SKM-1 treated with dmso at 0.1 percent for 144 hours (cell line): ENCODE data around the gene LAMB2.

Experiments
- DNase-seq: peaks from one replicate; lab custom pipeline; 2025; ENCODE audit not compliant: unreplicated experiment; lab: John Stamatoyannopoulos, UW

The LAMB2 gene

DNA sequence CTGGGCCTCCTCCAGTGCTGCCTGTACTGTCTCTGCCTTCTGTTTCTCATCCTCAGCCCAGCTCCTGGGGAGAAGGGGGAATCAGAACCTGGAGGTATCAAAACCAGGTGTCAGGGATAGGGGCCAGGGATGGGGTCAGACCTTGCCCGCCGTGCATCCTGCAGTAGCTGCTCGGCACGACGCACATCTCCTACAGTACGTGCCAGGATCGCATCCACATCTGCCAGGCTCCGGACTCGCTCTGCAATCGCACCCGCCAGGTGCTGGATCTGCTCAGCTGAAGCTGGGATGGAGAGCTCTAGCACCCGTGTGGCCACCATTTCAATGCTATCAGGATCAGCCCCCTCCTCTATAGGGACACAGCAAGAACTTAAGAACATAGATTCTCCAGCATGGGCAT, 10.8 kb downstream of the LAMB2 start:
- DNase-seq, result no peak

DNA sequence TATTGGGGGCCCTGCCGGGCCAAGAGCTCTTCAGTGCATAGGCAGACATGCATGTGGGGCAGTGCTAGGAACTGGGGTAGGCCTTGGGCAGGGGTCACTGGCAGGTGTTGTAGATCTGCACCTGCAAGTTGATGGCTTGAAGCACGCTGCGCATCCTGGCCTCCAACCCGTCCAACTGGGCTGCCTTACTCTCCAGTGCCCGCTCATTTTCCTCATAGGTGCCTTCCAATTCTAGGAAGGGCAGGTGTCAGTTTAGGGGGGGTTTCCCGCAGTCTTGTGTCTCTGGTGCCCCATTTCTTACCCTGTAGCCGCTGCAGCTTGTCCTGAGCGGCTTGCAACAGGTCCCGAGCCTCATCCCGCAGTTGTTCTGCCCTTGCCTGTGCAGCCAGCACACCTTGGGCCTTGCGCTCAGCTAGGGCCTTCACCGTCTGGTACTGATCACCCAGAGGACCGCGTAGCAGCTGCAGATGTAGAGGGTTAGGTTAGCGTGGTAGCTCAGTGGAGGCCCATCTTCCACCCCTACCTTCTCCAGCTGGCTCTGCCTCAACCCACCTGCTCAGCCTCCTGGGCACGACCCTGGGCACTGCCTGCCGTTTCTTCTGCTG, 11.6 kb downstream of the LAMB2 start:
- DNase-seq, result no peak

- peak; percentile 87 for DNase-seq
Measured at GRCh38 chr3:49120438-49121131, 12.3 kb downstream of the LAMB2 start, which contains the start of gene USP19. Gene USP19, minus strand, starts transcription at chr3:49120823. Its CDS starts 1,678 bp downstream, at chr3:49119145.

GRCh38 chr3:49120096-49120437, 12.8 kb downstream of the LAMB2 start:
- no peak for DNase-seq

DNA sequence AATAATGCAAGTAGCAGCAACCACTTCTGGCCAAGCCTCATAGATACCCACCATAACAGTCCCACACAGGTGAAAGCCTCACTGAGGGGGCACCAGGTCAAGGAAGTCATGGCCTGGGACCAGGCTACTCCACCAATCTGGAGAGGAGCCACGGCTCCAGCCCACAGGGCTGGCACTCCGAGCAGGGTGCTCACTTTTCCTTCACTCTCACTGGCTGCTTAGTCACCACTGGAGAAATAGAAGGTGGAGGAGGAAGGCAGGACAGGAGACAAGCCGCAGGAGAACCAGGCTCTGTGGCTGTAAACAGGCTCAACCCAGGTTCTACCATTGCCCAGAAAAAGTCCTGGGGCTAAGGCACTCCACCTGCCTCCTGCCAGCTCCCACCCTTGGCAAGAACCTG, 13.4 kb downstream of the LAMB2 start:
- DNase-seq, result no peak

- no peak for DNase-seq
Measured at GRCh38 chr3:49119036-49119435, 13.8 kb downstream of the LAMB2 start.

GRCh38 chr3:49112262-49112661, 20.6 kb downstream of the LAMB2 start:
- DNase-seq, result no peak

DNA sequence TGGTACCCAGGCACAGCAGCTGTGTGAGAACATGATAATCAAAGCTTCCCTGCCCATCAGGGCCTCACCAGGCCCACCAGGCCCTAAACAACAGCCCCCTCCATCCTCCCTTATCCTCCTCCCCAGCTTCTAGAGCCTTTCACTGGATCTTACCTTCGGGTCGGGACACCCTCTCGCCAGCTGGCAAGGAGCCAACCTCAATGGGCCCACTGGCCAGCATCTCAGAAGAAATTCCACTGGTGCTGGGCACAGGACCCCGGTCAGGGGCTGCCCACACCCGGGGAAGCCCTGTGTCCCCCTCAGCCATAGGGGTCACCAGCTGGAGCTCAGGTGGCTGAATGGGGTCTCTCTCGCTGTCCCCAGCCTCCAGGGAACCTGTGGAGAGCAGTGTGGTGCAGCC, 21.5 kb downstream of the LAMB2 start:
- DNase-seq, result no peak

GRCh38 chr3:49110780-49111179, 22.1 kb downstream of the LAMB2 start:
- no peak for DNase-seq

GRCh38 chr3:49108346-49108745, 24.5 kb downstream of the LAMB2 start:
- DNase-seq, result no peak

- DNase-seq, result peak; percentile 93
Measured at GRCh38 chr3:49104427-49105291, 28.2 kb downstream of the LAMB2 start, which contains the start of gene QARS1. Gene QARS1, minus strand, starts transcription at chr3:49104757. Its CDS starts 24 bp downstream, at chr3:49104733.

- DNase-seq, result no peak
Measured at GRCh38 chr3:49104052-49104426, 28.8 kb downstream of the LAMB2 start.

DNA sequence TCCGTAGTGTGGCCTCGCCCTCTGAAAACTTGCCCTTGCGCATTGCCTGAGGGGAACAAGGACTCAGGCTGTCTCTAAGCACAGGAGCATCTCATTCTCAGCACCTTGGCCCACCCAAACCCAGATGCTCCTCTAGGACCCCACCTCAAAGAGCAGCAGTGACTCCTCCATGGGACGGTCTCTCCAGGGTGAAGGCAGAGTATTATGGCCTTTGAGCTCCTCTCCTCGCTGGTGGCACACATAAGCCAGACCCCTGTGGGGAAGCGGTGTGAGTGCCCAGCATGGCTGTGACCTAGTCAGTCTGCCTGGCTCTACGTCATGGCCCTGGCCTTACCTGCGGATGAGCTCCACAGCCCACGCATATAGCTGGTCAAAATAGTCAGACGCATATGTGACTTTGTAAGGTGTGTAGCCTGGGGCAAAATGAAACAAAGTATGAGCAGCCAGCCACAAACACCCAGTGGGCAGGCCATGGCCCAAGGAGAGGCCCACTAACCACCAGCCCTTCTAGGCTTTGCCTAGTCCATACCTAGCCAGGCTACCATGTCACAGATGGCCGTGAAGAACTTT, 32.7 kb downstream of the LAMB2 start:
- DNase-seq, result no peak

DNA sequence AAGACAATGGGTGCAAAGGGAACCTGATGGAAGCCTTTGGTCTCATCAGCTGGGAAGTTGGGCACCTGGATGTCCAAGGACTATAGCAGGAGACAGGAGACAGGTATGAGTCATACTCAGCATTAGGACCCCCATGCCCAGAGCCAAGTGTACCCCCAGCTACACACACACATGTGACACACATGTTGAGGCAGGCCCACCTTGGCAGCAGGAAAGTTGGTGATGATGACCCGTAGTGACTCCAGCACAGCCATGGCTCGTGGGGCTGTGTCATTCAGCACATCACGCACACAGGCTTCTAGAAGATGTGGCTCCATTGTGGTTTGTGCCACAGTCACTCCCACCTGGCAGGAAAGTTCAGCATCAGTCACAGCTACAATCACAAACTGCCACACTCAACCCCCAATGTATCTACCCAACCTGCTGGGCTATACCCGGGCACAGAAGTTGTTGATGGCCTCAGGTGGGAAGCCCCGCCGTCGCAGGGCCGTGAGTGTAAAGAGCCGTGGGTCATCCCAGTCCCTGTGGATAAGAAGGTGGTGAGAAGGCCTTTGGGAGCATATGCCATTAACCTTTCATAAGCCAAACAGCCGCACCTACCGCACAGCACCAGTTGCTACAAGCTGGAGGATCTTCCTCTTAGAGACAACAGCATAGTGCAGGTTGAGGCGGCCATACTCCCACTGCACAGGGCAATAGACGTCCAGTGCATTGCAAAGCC, 33.8 kb downstream of the LAMB2 start:
- no peak for DNase-seq

- no peak for DNase-seq
Measured at GRCh38 chr3:49098429-49098828, 34.4 kb downstream of the LAMB2 start.

DNA sequence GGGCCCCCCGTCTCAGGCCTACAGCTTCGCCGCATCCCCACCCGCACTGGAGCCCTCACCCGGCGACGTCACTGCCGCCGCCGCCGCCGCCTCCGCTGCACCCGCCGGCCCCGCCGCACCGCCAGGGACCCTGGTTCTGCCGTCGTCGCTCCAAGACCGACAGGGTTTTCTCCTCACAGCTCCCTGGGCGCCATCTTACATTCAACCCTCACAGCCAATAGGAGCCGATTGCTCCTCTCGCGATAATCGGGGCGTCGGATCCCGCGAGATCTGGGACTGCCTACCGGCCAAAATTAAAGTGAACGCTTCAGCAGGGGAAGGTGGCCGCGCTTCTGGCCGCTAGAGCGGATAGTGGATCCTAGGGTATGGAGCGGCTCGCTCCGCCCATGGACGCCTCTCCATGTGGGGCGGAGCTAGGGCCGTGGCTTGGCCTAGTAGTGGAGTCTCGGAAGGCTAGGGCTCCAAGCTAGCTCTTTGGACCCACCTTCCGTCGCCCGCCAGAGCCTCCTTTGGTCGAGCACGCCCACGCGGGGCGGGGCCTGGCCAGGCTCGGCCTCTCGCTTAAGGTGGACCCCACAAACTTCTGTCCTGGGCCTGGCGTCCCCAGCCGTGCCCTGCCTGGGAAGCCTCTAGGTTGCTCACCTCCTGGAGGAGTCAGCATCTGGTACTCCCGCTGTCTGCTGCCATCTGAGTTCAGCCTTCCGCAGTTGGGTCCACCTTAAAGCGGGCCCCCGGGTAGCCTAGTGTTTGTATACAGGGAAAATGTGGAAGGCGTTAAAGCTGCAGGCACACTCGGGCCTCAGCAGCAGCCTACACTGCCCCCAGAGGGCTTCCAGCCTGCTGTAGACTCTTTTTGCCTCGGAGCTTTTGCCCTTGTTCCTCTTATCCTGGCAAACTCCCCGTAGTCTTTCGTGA, 38.7 kb downstream of the LAMB2 start, which contains the start of gene QRICH1:
TSS of gene QRICH1 (minus strand) at position 219 of the 915 bp plus-strand sequence. CDS start 17,054 bp downstream, outside the sequence.
- peak; percentile 98 for DNase-seq

DNA sequence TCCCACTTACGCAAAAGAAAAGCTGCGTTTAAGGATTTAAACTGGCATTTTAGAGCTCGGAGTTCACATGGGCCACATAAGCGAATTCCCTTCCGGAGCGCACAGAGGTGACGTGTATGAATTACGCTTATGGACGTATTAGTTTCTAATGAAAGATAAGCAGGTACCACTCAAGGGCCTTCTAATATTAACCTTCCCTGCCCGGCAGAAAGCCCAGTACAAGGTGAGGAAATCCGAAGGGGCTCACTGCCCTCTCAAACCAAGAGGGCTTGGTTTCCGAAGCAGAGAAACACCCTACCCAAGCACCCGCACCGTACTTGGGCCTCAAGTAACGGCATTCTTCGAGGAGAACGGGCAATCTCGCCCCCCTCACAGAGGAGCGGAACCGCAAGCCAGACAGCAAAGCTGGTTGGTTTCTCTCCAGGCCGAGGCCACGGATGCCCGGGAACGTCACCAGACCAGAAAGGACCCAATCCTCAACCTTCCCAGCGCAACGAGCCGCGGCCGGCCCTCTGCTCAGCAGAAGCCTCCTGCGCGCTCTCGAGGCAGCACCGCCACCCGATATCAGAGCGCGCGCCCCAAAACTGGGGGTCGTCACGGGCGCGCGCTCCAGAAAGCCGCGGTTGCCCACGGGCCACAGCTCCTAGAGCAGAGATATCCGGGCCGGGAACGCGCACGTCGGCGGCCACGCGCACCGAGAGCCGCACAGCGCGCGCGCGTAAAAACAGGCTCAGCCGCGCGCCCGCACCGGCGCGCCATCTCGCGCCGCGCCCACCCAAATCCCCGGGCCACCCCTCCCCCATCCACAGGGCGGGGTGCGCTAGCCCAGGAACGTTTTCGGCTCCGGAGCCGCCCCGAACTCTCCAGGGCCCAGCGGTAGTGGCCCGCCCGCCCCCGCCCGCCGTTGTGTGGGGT, 39.7 kb downstream of the LAMB2 start:
- DNase-seq, result peak; percentile 65

GRCh38 chr3:49081429-49081828, 51.4 kb downstream of the LAMB2 start:
- no peak for DNase-seq

DNA sequence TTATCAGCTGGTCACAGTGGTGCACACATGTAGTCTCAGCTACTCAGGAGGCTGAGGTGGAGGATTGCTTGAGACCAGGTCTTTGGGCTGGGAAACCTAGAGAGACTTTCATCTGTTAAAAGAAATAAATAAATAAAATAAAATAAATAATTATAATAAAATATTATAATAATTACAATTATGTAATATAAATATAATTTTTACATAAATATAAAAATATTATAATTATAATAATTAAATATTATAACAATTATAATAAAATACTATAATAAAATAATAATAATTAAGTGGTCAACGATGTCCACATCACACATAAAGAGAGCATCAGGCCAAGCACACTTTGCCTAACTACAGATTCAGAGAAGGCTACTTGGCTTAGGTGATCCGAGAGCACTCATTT, 53.6 kb downstream of the LAMB2 start:
- no peak for DNase-seq
